Measurements from ENCODE around the gene RNF128. TPM values are rescaled to one million over a fixed set of nuclear protein-coding genes. Genes with fewer than 3 reads are reported as not detected.
"Not testable (repeated sequence)": the region's sequence is repeated elsewhere in the genome, so short reads cannot be mapped to it uniquely, and the experiment has no call there.

The RNF128 gene
- total RNA-seq, 3 donors from 2014 or later (not counting 1 experiment from before 2014, with no cell fraction given) = not detected

GRCh38 chrX:106751407-106751806, 24.9 kb downstream of the RNF128 start:
- ATAC-seq (no peak), DNase-seq (no peak)
- Mint-ChIP-seq H3K36me3 (no peaks in the 10 kb centered on the region), H3K27me3 (ENCODE audit: low read depth in 2 of 2) (peaks cover 0 to 25% of the 10 kb centered on the region in 2 donors), H3K9me3 (peaks cover 0 to 4% of the 10 kb centered on the region in 2 donors), H3K4me3 (no peak overlapping the region), H3K27ac (no peak overlapping the region), H3K4me1 (no peaks in the 10 kb centered on the region)
- Histone ChIP-seq H3K36me3 (ENCODE audit: control insufficient read depth, insufficient read depth, low read length) (no peaks in the 10 kb centered on the region), H3K4me1 (ENCODE audit: control insufficient read depth, insufficient read depth, low read length) (no peaks in the 10 kb centered on the region), H3K4me3 (ENCODE audit: low read length) (no peak overlapping the region), H3K27me3 (ENCODE audit: control insufficient read depth, insufficient read depth, low read length) (no peaks in the 10 kb centered on the region), H3K9me3 (ENCODE audit: control insufficient read depth, insufficient read depth, low read length) (no peaks in the 10 kb centered on the region), H3K27ac (ENCODE audit: low read length) (no peak overlapping the region)
- 78% methylated on average over 1 of the region's 3 CpGs for WGBS (ENCODE audit: insufficient coverage)
- TF ChIP-seq, protein P1, sequence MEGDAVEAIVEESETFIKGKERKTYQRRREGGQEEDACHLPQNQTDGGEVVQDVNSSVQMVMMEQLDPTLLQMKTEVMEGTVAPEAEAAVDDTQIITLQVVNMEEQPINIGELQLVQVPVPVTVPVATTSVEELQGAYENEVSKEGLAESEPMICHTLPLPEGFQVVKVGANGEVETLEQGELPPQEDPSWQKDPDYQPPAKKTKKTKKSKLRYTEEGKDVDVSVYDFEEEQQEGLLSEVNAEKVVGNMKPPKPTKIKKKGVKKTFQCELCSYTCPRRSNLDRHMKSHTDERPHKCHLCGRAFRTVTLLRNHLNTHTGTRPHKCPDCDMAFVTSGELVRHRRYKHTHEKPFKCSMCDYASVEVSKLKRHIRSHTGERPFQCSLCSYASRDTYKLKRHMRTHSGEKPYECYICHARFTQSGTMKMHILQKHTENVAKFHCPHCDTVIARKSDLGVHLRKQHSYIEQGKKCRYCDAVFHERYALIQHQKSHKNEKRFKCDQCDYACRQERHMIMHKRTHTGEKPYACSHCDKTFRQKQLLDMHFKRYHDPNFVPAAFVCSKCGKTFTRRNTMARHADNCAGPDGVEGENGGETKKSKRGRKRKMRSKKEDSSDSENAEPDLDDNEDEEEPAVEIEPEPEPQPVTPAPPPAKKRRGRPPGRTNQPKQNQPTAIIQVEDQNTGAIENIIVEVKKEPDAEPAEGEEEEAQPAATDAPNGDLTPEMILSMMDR (IDR thresholded peaks at IDR 0.05) = no peak
- intact Hi-C loops (cut with micrococcal nuclease) = no loop called here

DNA sequence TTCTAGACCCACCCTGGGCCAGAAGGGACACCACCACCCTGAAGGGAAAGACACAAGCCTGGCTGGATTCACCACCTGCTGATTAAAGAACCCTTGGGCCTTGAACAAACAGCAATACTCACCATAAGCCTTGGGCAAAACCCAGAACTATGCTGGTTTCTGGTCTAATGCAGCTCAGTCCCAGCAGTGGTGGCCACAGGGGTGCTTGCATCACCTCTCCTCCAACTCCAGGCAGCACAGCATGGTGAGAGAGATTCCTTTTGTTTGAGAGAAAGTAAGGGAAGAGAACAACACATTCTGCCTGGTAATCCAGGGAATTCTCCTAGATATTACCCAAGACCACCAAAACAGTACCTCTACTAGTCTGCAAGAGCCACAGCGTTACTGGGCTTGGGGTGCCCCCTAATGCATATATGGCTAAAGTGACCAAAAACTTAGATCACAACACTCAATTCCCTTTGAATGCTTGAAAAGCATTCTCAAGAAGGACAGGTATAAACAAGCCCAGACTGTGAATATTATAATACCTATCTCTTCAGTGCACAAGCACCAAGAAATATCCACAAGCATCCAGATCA, 25.7 kb downstream of the RNF128 start:
- Histone ChIP-seq H3K27me3 (ENCODE audit: control insufficient read depth, insufficient read depth, low read length) (no peaks in the 10 kb centered on the region), H3K27ac (ENCODE audit: low read length) (no peak overlapping the region), H3K4me3 (ENCODE audit: low read length) (no peak overlapping the region), H3K9me3 (ENCODE audit: control insufficient read depth, insufficient read depth, low read length) (no peaks in the 10 kb centered on the region), H3K36me3 (ENCODE audit: control insufficient read depth, insufficient read depth, low read length) (no peaks in the 10 kb centered on the region), H3K4me1 (ENCODE audit: control insufficient read depth, insufficient read depth, low read length) (no peaks in the 10 kb centered on the region)
- ATAC-seq (no peak), DNase-seq (no peak)
- TF ChIP-seq, protein P1 (IDR thresholded peaks at IDR 0.05) = no peak
- Mint-ChIP-seq H3K27ac (no peak overlapping the region), H3K36me3 (no peaks in the 10 kb centered on the region), H3K27me3 (ENCODE audit: low read depth in 2 of 2) (peaks cover 0 to 20% of the 10 kb centered on the region in 2 donors), H3K4me3 (no peak overlapping the region), H3K9me3 (peaks cover 0 to 4% of the 10 kb centered on the region in 2 donors), H3K4me1 (no peaks in the 10 kb centered on the region)
- intact Hi-C loops (cut with micrococcal nuclease) = no loop called here
- 44% methylated on average over 1 of the region's 1 CpG for WGBS (ENCODE audit: insufficient coverage)

GRCh38 chrX:106769288-106769687, 42.8 kb downstream of the RNF128 start:
- H3K27ac ChIP-seq (ENCODE audit: low read length); H3K36me3 ChIP-seq (ENCODE audit: control insufficient read depth, insufficient read depth, low read length); H3K4me1 Mint-ChIP-seq; H3K36me3 Mint-ChIP-seq; H3K9me3 Mint-ChIP-seq; H3K9me3 ChIP-seq (ENCODE audit: control insufficient read depth, insufficient read depth, low read length); H3K27me3 Mint-ChIP-seq (ENCODE audit: low read depth in 2 of 2); DNase-seq; H3K4me3 ChIP-seq (ENCODE audit: low read length); H3K4me3 Mint-ChIP-seq; H3K4me1 ChIP-seq (ENCODE audit: control insufficient read depth, insufficient read depth, low read length); ATAC-seq; H3K27me3 ChIP-seq (ENCODE audit: control insufficient read depth, insufficient read depth, low read length); intact Hi-C loops (cut with micrococcal nuclease); H3K27ac Mint-ChIP-seq: not testable (repeated sequence)
- no CpG with 5 or more reads among the region's 1 CpG for WGBS (ENCODE audit: insufficient coverage)

DNA sequence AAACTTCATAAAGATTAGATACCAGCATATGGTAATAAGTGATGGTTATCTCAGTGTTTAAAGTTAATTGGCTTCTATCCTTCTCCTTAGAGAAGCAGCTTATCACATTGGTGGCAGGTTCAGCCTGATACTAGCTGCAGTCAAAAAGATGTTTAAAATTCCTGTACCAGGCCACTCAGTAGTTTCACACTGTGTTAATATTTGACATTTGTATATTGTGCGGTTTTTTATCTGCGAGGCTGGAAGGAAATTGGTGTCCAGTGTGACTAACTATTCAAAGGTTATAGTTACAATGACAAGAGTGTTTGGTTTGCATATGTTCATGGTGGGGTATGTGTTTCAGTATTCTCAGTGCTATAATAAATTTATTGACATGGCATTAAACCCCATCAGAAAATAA, 48.5 kb downstream of the RNF128 start:
- TF ChIP-seq, protein P1 (IDR thresholded peaks at IDR 0.05) = no peak
- ATAC-seq (no peak), DNase-seq (no peak)
- no peaks in the 10 kb centered on the region for H3K4me1 Mint-ChIP-seq
- no CpG with 5 or more reads among the region's 2 CpGs for WGBS (ENCODE audit: insufficient coverage)
- no peaks in the 10 kb centered on the region for H3K9me3 Mint-ChIP-seq
- no peaks in the 10 kb centered on the region for H3K9me3 ChIP-seq (ENCODE audit: control insufficient read depth, insufficient read depth, low read length)
- no peaks in the 10 kb centered on the region for H3K27me3 ChIP-seq (ENCODE audit: control insufficient read depth, insufficient read depth, low read length)
- H3K36me3 Mint-ChIP-seq = no peaks in the 10 kb centered on the region
- no peaks in the 10 kb centered on the region for H3K4me1 ChIP-seq (ENCODE audit: control insufficient read depth, insufficient read depth, low read length)
- no peak overlapping the region for H3K4me3 ChIP-seq (ENCODE audit: low read length)
- no peak overlapping the region for H3K27ac Mint-ChIP-seq
- H3K27me3 Mint-ChIP-seq (ENCODE audit: low read depth in 2 of 2) = peaks cover 2 to 15% of the 10 kb centered on the region in 2 donors
- no peak overlapping the region for H3K4me3 Mint-ChIP-seq
- intact Hi-C loops (cut with micrococcal nuclease) = no loop called here
- H3K36me3 ChIP-seq (ENCODE audit: control insufficient read depth, insufficient read depth, low read length) = no peaks in the 10 kb centered on the region
- H3K27ac ChIP-seq (ENCODE audit: low read length) = no peak overlapping the region
